ENCODE results near the gene DPP10.

DPP10 gene

DNA sequence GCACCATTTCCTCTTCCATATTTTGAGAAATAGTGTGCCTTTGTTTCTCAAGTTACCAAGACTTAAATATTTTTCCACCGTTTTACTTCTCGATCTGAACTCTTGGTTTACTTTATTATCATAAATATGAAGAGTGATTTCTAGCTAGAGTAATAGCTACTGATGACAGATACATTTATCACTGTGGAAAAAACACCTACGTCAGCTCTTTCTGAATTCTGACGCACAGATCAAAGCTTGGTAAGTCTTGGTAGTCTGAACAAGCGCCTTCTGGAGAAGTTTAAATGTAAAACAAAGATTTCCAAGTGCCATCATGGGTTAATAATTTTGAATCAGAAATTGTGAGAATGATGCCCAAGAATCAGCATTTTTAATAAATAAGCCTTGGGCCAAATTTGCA lies 367.7 kb downstream of the DPP10 start:
- no peak for DNase-seq (ENCODE audit: low spot score)

DNA sequence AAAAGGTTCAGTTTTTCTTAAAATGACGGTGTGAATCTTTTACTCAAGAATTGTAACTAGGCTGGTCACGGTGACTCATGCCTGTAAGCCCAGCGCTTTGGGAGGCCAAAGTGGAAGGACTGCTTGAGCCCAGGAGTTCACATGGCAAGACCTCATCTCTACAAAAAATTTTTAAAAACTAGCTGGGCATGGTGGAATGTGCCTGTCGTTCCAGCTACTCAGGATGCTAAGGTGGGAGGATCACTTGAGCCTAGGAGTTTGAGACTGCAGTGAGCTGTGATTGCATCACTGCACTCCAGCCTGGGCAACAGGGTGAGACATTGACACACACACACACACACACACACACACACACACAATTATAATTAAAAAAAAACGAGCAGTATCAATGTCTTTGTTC lies 369.8 kb downstream of the DPP10 start:
- DNase-seq (ENCODE audit: low spot score), result no peak

DNA sequence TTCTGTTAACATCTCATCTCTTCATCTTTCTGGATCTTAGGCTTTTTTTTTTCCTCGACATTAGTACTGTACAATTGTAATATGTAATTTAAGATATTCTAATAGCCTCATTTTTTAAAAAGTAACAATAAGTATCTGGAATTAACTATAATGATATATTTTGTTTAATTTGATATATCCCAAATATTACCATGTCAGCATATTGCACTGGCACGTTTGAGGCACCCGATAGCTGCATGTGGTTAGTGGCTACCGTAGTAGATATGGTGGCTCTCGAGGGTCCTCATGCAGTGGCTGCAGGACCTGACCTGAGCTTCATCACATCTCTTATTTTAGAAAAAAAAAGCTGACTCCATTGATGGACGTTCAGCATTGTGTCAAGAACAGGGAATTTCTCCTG lies 371.9 kb downstream of the DPP10 start:
- DNase-seq (ENCODE audit: low spot score), result no peak

DNA sequence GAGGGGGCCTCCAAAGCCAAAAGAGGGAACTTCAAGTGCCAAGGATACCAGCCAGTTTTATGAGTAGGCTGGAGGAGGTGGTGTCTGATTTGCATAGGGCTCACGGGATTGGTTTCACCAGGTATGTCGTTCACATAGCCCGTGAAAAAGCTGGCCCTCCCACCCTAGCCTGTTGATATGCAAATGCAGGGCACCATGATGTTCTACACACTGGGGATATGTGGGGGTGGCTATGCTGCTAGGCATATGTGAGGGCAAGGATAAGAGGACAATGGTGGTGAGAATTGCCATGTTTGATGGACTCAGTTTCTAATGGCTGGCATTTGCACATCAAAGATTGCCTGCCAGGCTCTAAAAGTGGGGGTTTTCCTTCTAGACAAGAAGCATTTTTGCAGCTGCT lies 378.6 kb downstream of the DPP10 start:
- DNase-seq (ENCODE audit: low spot score), result no peak

DNA sequence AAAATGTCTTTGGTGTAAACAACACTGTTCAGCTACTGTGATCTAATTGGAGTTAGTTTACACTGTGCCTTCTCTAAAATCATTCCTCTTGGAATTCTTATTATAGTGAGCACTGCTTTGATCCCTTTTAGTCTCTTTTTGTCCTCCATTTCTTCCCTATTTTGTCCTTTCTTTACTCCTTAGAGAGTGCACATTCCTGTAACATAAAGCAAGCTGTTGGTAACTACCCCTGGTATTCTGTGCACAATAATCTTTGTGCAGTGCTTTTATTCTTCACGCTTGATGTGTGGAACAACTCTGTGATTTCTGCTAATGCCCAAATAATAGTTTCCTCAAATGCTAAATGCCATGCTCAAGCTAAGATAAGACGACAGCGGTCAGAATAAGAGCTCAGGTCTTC lies 401.5 kb downstream of the DPP10 start:
- DNase-seq (ENCODE audit: low spot score), result no peak

DNA sequence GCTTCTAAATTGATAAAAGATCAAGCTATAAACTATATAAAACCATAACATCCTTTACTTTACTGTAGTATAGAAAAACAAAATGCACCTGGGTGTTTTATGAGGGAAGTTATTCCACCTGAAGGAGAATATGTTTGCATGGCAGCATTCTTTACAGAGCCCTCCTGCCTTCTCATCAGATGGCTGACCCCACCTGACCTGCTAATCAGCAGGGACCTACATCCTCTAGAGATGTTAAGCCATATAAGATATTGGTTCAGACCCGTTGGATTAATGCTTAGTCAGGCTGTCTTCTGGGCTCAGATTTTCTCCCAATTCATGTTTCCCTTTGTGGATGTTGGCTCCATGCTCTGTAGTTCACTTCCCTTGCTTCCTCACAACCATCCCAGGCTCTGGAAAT lies 414.8 kb downstream of the DPP10 start:
- no peak for DNase-seq (ENCODE audit: low spot score)

DNA sequence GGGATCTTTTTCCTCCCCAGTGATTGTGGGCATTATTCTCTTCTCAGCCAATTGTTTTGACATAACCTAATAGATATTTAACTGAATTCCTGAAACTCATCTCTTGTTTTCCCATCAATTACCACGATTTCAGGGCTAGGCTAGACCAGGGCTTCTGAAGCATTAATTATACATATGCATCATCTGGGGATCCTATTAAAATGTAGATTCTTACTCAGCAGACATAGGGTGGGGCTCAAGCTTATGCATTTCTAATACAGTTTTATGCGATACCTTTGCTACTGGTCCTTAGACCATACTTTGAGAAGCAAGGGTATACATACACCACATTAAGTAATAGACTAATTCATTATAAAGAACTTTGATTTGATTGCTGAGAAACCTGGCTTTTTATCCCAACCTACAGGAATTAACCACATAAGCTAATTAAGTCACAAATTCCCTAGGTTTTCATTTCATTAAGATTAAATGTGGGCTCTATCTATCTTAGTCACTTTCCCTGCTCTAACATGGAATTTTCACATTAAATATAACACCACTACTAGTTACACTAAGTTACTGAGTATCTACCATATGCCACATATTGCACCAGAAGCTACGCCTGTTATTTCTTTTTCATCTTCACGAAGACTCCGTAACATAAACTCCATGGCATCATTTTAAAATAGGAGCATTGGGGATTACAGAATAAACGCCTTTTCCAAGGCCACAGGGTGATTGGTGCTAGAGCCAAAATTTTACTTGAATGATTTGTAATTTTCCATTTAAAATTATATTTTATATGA lies 417.5 kb downstream of the DPP10 start:
- DNase-seq (ENCODE audit: low spot score), result no peak

DNA sequence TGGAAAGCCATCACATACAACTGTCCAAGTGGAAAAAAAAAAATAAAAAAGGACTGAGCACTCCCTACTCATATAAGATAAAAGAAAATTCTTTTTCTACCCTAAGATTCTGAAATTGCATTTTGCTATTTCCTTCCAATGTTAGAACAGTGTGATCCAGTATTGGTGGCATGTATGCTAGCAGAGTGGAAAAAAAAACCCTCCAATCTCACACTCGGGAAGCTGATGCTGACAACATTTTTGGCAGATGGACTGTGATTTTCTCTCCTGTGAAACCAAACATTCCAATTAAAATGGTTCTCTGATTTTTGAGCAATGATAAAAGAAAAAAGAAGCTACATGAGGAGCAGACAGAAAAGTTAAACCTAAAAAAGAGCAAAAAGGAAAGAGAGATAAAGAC lies 419.8 kb downstream of the DPP10 start:
- no peak for DNase-seq (ENCODE audit: low spot score)

DNA sequence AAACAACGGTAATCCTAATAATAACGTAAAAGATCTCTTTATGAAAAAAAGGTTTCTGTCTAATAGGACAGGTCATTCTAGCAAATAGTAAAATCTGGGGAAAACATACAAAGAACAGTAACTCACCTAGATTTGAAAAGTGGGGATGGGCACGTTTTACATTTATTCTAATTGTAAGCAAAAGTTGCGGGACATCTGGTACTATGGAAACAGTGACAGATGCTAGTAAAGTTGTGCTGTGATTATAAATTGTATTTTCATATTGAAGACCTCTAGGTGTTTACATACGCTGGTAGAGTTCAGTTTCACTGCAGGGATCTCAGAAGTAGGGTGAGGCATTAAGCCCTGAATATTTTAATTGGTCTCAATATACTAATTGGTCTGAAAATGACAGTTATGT lies 422.5 kb downstream of the DPP10 start:
- DNase-seq (ENCODE audit: low spot score), result no peak

DNA sequence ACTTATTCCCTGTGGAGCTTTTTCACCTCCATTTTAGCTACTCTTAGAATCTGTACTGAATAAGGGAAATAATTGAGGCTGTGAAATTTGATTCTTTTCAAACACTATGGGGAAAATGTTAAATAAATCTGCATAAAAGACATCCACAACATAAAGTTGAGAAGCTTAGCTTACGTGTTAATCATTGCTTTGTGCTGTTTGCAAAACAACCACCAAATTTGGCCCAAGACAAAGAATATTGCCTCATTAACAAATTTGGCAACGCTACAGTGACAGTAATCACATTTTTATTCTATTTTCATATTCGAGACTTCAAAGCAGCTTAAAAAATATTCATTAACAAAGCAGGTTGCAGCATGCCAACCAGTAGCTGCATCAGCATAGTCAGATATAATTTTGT lies 437.6 kb downstream of the DPP10 start:
- DNase-seq (ENCODE audit: low spot score), result no peak

DNA sequence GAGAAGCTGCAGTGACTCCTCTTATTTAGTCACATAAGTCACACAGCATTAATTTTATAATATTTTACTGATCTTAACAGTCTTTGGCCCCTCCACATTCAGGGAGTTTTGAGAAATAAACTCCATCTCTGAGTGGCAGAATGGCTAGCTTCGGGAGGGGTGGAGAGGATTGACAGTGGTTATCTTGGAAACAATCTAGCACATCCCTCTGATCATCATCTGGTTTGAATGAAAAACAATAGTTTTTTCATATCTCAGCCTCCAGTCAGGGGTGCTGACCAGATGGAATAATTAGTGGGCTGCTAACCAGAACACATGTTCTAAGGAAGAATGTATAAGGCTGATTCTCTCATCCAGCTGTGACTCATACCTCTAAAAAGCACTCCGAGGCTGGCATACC lies 477.5 kb downstream of the DPP10 start:
- DNase-seq (ENCODE audit: low spot score), result no peak

DNA sequence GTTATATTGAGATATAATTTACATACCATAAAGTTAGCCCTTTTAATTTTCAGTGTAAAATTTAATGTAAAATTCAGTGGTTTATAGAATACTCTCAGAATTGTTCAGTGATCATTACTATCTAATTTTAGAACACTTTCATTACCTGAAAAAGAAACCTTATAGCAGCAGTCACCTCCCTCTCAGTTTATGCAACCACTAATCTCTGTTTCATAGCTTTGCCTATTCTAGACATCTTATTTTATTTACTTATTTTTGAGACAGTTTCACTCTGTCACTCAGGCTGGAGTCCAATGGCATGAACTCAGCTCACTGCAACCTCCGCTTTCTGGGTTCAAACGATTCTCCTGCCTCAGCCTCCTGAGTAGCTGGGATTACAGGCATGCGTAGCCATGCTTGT lies 479.6 kb downstream of the DPP10 start:
- no peak for DNase-seq (ENCODE audit: low spot score)

DNA sequence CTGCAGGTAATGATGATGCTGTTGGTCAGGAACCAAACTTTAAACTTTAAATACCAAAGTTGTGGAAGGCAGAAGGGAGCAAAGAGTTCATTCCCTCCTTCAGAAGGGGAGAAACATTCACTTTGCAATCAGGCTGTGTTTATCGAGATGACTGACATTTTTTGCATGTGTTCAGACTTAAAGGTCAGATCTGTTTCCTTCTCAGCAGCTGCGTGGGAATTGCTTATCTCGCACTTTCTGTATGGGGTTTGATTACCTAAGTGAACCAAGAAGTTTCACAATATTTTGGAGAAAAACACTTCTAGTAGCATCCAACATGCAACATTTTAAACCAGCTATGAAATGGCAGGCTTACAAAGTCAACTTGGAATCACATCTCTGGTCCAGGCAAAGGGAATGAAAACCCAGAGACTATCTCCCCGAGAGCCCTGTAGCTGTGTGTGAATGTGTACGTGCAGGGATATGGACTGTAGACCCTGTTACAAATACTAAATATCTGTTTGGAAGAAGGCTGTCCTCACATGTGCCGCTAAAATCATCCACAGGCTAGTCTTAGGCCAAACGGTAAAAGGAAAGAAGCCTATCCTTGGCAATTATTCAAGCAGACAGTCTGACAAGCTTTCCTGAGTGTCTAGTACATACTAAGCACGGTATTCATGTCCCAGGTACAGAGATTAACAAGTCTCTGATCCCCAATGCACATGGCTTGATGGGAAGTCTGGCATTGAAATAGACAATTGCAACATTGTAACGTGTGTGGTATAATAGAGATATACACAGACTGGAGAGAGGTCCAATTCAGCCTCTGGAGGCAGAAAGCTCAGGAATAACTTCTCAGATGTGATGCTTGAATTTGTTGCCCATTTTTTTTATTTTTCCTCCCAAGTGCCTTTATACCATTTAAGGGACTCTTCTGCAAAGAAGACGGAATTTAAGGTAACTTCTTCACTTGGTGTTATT lies 483.1 kb downstream of the DPP10 start:
- DNase-seq (ENCODE audit: low spot score), result no peak

DNA sequence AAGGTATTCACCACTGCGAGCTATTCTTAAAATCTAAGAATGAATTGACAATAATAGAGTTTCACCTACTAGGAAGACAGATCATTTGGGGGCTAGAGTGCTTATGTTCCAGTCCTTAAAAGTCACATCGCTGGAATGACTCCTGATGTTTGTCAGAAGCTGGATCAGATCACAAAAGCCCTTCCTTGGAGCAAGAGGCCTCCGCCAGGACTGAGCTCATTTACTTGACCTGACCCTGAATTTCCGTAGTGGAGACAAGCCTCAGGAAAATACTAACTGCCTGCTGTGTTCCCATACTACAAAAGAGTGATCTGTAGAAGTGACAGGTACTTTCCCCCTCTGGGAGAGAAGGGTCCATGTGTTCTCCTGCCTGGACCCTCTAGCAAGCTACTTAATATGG lies 483.9 kb downstream of the DPP10 start:
- no peak for DNase-seq (ENCODE audit: low spot score)

DNA sequence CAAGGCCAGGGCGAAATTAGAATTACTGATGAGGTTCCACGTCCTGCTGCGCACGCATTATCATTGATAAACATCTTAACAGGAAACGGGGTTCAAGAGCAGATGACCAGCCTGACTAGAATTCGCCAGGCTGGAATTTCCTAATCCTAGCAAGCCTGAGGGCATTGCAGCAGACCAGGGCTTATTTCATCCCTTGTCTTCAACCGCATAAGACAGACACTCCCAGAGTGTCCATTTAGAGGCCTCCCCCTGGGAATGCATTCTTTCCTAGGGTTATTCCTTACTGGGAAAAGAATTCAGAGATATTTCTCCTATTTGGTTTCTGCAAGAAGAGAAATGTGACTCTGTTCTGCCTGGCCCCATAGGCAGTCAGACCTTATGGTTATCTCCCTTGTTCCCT lies 486.8 kb downstream of the DPP10 start:
- DNase-seq (ENCODE audit: low spot score), result no peak

DNA sequence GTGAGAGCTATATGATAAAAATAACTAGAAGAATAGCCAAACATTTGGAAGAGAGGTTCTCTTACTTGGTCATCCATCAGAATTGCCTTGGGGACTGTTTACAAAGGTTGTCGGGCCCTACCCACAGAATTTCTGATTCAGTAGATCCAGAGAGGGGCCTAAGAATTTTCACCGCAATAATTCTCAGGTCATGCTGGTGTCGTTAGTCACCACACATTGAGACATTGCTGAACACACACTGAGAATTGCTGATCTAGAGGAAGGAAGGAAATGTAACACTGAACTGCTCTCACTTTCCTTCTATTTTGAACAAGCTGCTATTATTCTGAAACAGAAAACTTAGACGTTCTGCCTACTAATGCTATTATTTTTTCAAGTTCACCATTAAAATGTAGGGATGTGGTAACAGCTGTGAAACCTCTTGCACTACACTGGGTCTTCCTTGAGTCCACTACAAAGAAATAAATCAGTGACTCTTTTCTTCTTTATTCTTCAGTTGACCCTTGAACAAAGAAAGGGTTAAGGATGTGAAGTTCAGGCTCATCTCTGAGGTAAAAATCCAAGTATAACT lies 491.3 kb downstream of the DPP10 start:
- no peak for DNase-seq (ENCODE audit: low spot score)

DNA sequence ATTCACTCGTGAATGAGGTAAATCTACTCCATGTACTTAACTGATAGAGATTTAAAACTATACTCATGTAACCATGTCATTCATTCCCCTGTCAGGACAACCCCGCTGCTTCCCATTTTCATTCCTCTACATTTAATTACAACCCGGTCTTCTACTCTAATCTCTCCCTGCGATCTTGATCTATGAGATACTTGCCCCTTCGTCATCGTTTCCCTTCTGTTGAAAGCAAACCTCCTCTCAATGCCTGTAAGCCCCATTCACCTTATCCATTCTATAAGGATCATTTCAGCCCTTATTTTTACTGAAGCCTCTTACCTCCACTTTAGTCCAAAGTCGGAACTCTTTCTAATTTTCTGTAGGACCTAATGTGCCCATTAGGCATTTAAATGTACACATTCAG lies 492.6 kb downstream of the DPP10 start:
- no peak for DNase-seq (ENCODE audit: low spot score)

DNA sequence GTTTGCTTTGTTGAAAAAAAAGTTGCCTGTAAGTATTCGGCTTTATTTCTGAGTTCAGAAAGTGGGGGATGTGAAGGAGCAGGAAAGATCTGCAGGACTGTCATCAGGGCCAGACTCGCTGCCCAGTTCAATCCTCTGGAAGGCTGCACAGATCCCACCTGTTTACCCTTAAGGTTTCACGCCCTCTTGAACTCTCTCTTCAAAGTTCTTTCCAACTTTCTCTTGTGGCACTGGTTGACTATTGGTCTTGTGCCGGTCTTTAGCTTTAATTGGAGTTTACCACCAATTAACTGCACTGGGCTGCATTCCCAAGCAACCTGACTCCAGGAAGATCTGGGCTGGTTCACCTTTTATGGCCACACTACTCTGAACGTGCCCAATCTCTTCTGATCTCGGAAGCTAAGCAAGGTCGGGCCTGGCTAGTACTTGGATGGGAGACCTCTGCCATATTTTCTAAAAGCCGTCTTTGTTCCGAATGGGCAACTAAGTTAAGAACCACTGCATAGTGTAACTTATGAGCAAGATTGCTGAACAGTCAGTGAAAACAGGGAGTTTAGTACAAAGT lies 495.0 kb downstream of the DPP10 start:
- no peak for DNase-seq (ENCODE audit: low spot score)

DNA sequence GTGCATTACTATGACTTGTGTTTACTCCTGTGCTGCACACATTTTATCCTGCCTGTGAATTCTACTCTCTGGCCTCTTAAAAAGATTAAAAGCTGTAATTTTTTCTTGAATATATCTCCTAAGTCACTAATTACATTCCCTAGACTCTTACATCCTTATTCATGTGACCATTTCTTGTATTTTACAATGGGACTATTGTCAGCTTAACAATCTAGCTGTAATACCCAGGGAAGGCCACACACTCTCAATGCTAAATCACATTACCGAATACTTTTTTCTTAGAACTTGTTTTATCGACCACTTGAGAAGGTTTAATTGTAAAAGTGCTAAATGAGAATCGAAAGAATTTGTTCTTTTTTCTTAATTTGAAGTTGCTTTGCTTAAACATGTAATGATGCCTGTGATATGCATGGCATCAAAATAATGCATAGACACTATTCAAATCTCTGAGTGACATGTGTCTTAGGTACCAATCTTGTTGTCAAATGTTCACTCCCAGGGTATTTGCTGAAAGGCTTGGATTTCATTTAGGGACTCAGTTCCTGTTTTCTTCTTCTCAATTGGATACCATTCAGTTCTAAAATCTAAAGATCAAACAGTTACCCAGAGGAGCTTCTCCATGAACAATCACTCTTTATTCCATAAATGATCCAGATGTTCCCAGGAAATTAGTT lies 498.5 kb downstream of the DPP10 start:
- no peak for DNase-seq (ENCODE audit: low spot score)

DNA sequence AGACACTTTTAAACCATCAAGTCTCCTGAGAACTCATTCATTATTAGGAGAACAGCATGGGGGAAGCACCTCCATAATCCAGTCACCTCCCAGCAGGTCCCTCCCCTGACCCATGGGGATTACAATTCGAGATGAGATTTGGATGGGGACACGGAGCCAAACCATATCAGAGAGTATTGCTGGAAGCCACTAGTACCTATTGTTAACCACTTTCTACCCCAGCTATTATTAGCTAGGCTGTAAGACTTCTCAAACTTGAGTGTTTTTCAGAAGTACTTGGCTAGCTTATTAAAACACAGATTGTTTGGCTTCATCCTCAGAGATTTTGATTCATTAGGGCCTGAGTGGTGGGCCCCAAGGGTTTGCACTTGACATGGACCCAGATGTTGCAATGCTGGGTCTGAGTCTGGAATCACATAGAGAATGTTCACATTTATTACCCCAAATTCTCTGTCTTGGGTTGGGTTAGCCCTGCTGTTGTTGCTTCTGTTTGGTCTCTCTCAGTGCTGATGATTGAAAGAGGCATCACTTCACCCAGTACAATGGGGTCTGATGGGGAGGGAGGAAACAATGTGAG lies 506.9 kb downstream of the DPP10 start:
- DNase-seq (ENCODE audit: low spot score), result no peak

DNA sequence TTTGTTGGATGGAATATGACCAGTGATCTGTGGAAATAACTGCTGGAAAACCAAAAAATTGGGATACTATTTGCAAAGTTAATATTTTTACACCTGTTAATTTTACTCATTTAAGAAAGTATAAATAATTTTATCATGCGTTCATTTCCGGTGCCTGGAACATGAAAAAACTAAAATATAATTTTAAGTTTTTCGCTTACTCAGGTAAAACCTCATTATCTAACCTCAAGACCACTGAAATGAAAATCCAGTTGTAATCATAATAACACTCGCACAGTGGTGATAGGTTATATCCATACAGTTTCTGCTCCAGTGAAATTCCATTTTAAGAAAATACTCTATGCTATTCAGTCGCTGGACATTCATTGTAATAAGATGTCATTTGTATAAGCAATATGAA lies 517.9 kb downstream of the DPP10 start:
- DNase-seq (ENCODE audit: low spot score), result no peak

DNA sequence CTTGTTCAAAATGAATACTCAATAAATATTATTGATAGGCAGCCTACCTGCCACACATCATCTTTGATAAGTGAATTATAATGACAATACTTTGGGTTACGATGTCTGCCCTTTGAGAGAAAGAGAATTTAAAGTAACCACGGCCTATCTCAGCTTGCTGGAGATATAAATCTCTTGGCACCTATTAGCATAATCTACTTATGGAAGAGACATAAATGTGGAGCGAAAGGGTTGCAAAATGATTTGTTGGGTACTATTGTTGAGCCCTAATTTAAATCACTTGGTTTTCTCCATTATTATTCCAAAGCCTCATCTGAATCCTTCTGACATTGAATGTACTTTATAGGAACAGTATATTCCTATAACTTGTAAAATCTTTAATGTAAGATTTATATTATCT lies 520.1 kb downstream of the DPP10 start:
- no peak for DNase-seq (ENCODE audit: low spot score)

All from D341Med (cell line).